GM19397 (cell line): ENCODE measurements around the gene PRKAR2B.
"Not testable (repeated sequence)": the region's sequence is repeated elsewhere in the genome, so short reads cannot be mapped to it uniquely, and the experiment has no call there.

Experiments used
- ATAC-seq: cut with Tn5 transposase; IDR thresholded peaks from one replicate; pipeline ENCODE4 v1.9.1; 2021; ENCODE audit warnings: mild to moderate bottlenecking, moderate library complexity; ENCODE audit not compliant: unreplicated experiment

The PRKAR2B gene

GRCh38 chr7:107115114-107115513 is 70.6 kb downstream of the PRKAR2B start:
- ATAC-seq = no peak

- ATAC-seq = no peak
These were observed 71.4 kb downstream of the PRKAR2B start for GRCh38 chr7:107115762-107116540.

- ATAC-seq = no peak
These were observed 73.8 kb downstream of the PRKAR2B start for GRCh38 chr7:107118109-107118900.

- ATAC-seq = no peak
These were observed 75.0 kb downstream of the PRKAR2B start for GRCh38 chr7:107119376-107120105.

GRCh38 chr7:107122486-107122911 is 78.0 kb downstream of the PRKAR2B start:
- no peak for ATAC-seq

GRCh38 chr7:107123392-107123791 is 78.9 kb downstream of the PRKAR2B start:
- ATAC-seq = no peak

- no peak for ATAC-seq
These were observed 81.0 kb downstream of the PRKAR2B start for GRCh38 chr7:107125475-107125874.

GRCh38 chr7:107128217-107128616 is 83.7 kb downstream of the PRKAR2B start:
- no peak for ATAC-seq

- no peak for ATAC-seq
These were observed 84.2 kb downstream of the PRKAR2B start for GRCh38 chr7:107128748-107129147.

- ATAC-seq = no peak
These were observed 86.1 kb downstream of the PRKAR2B start for GRCh38 chr7:107130487-107131220.

- no peak for ATAC-seq
These were observed 88.9 kb downstream of the PRKAR2B start for GRCh38 chr7:107133396-107133795.

GRCh38 chr7:107138696-107139420 is 94.4 kb downstream of the PRKAR2B start:
- ATAC-seq = no peak

GRCh38 chr7:107143875-107144274 is 99.4 kb downstream of the PRKAR2B start:
- ATAC-seq = not testable (repeated sequence)

GRCh38 chr7:107145067-107145838 is 100.7 kb downstream of the PRKAR2B start:
- no peak for ATAC-seq

- no peak for ATAC-seq
These were observed 103.2 kb downstream of the PRKAR2B start for GRCh38 chr7:107147464-107148393.

GRCh38 chr7:107148721-107149120 is 104.2 kb downstream of the PRKAR2B start:
- no peak for ATAC-seq

GRCh38 chr7:107149863-107150262 is 105.4 kb downstream of the PRKAR2B start:
- no peak for ATAC-seq

- ATAC-seq = no peak
These were observed 106.0 kb downstream of the PRKAR2B start for GRCh38 chr7:107150375-107151073.
